GM18508 (cell line): ENCODE results near the gene PRICKLE3.

ENCODE experiments used
- ATAC-seq: cut with Tn5 transposase; IDR thresholded peaks from one replicate; pipeline ENCODE4 v1.9.1; 2021; ENCODE audit warnings: moderate number of reproducible peaks; ENCODE audit not compliant: insufficient read depth, unreplicated experiment

PRICKLE3 gene

GRCh38 chrX:49209434-49210251 is 23.5 kb upstream of the PRICKLE3 start:
- no peak for ATAC-seq

- no peak for ATAC-seq
Observed at GRCh38 chrX:49208399-49208798, 22.2 kb upstream of the PRICKLE3 start.

- ATAC-seq: no peak
Observed at GRCh38 chrX:49206543-49206942, 20.4 kb upstream of the PRICKLE3 start.

GRCh38 chrX:49205443-49205842 is 19.3 kb upstream of the PRICKLE3 start:
- no peak for ATAC-seq

GRCh38 chrX:49204709-49205108 is 18.5 kb upstream of the PRICKLE3 start:
- ATAC-seq: no peak

GRCh38 chrX:49204017-49204416 is 17.8 kb upstream of the PRICKLE3 start:
- no peak for ATAC-seq

GRCh38 chrX:49203536-49203935 is 17.4 kb upstream of the PRICKLE3 start:
- no peak for ATAC-seq

- no peak for ATAC-seq
Observed at GRCh38 chrX:49202022-49202421, 15.8 kb upstream of the PRICKLE3 start.

GRCh38 chrX:49199906-49200771 is 14.0 kb upstream of the PRICKLE3 start, which contains the start of gene SYP:
Gene SYP, minus strand, starts transcription at chrX:49200193. Its CDS starts 7 bp downstream, at chrX:49200186.
- ATAC-seq: peak; percentile 74

- no peak for ATAC-seq
Observed at GRCh38 chrX:49199315-49199595, 13.1 kb upstream of the PRICKLE3 start.

GRCh38 chrX:49198540-49199314 is 12.6 kb upstream of the PRICKLE3 start:
- no peak for ATAC-seq

GRCh38 chrX:49197543-49198087 is 11.4 kb upstream of the PRICKLE3 start:
- no peak for ATAC-seq

- ATAC-seq: no peak
Observed at GRCh38 chrX:49193542-49193964, 7.4 kb upstream of the PRICKLE3 start.

GRCh38 chrX:49192722-49193328 is 6.7 kb upstream of the PRICKLE3 start:
- no peak for ATAC-seq

GRCh38 chrX:49191574-49192011 is 5.4 kb upstream of the PRICKLE3 start:
- peak; percentile 3 for ATAC-seq

GRCh38 chrX:49190821-49191573 is 4.8 kb upstream of the PRICKLE3 start:
- peak; percentile 83 for ATAC-seq

- ATAC-seq: no peak
Observed at GRCh38 chrX:49189606-49190005, 3.4 kb upstream of the PRICKLE3 start.

GRCh38 chrX:49188468-49189076 is 2.4 kb upstream of the PRICKLE3 start:
- ATAC-seq: no peak

GRCh38 chrX:49187526-49187925 is 1.4 kb upstream of the PRICKLE3 start:
- ATAC-seq: no peak
